ENCODE data around the gene KCNA1.

The KCNA1 gene

GRCh38 chr12:4891866-4892265 is 17.8 kb upstream of the KCNA1 start:
- DNase-seq (ENCODE audit: low read depth), result no peak
- no peak for TF ChIP-seq CTCF (IDR thresholded peaks at IDR 0.05; ENCODE audit: control insufficient read depth, insufficient read depth, low read depth, low read length, missing control alignments)
- no peak overlapping the region for H3K4me3 ChIP-seq (ENCODE audit: control insufficient read depth, low read depth, low read length)

- TF ChIP-seq CTCF (IDR thresholded peaks at IDR 0.05; ENCODE audit: control insufficient read depth, insufficient read depth, low read depth, low read length, missing control alignments), result no peak
- DNase-seq (ENCODE audit: low read depth), result no peak
- no peak overlapping the region for H3K4me3 ChIP-seq (ENCODE audit: control insufficient read depth, low read depth, low read length)
These were observed 17.3 kb upstream of the KCNA1 start for GRCh38 chr12:4892418-4892817.

GRCh38 chr12:4894019-4894418 is 15.7 kb upstream of the KCNA1 start:
- no peak for TF ChIP-seq CTCF (IDR thresholded peaks at IDR 0.05; ENCODE audit: control insufficient read depth, insufficient read depth, low read depth, low read length, missing control alignments)
- no peak overlapping the region for H3K4me3 ChIP-seq (ENCODE audit: control insufficient read depth, low read depth, low read length)
- DNase-seq (ENCODE audit: low read depth), result no peak

- no peak for DNase-seq (ENCODE audit: low read depth)
- H3K4me3 ChIP-seq (ENCODE audit: control insufficient read depth, low read depth, low read length), result no peak overlapping the region
- TF ChIP-seq CTCF (IDR thresholded peaks at IDR 0.05; ENCODE audit: control insufficient read depth, insufficient read depth, low read depth, low read length, missing control alignments), result no peak
These were observed 10.3 kb upstream of the KCNA1 start for GRCh38 chr12:4899364-4899763.

GRCh38 chr12:4900327-4900726 is 9.4 kb upstream of the KCNA1 start:
- TF ChIP-seq CTCF (IDR thresholded peaks at IDR 0.05; ENCODE audit: control insufficient read depth, insufficient read depth, low read depth, low read length, missing control alignments), result no peak
- DNase-seq (ENCODE audit: low read depth), result peak; percentile 34
- no peak overlapping the region for H3K4me3 ChIP-seq (ENCODE audit: control insufficient read depth, low read depth, low read length)

GRCh38 chr12:4905316-4905715 is 4.4 kb upstream of the KCNA1 start:
- H3K4me3 ChIP-seq (ENCODE audit: control insufficient read depth, low read depth, low read length), result no peak overlapping the region
- TF ChIP-seq CTCF (IDR thresholded peaks at IDR 0.05; ENCODE audit: control insufficient read depth, insufficient read depth, low read depth, low read length, missing control alignments), result no peak
- no peak for DNase-seq (ENCODE audit: low read depth)

All from AG09309 (cell line).